Colonic mucosa (tissue), 4 donors: ENCODE results near the gene PTPMT1. TPM values are rescaled to one million over a fixed set of nuclear protein-coding genes. Genes with fewer than 3 reads are reported as not detected.
A peak's percentile ranks its signal among the peaks of the same experiment; 100 is the strongest.
"Not testable (repeated sequence)": the region's sequence is repeated elsewhere in the genome, so short reads cannot be mapped to it uniquely, and the experiment has no call there.

Source experiments
- DNase-seq: peaks from one replicate; pipeline ENCODE4 v3.0.0-alpha.2; 2020
- H3K27ac ChIP-seq: fragments of 200-600 bp; one replicate; pipeline ENCODE4 v1.8.0; 2021
- H3K27me3 ChIP-seq: fragments of 200-600 bp; one replicate; pipeline ENCODE4 v1.8.0; 2021
- H3K36me3 ChIP-seq: fragments of 200-600 bp; one replicate; pipeline ENCODE4 v1.8.0; 2021
- H3K4me1 ChIP-seq: fragments of 200-600 bp; one replicate; pipeline ENCODE4 v1.8.0; 2021; ENCODE audit warnings: mild to moderate bottlenecking
- H3K4me3 ChIP-seq: fragments of 200-600 bp; one replicate; pipeline ENCODE4 v1.8.0; 2021
- H3K9ac ChIP-seq, 2 donors: one replicate each; pipeline ENCODE4 v1.7.0; 2013; ENCODE audit warnings: control low read depth in 2 of 2, low read depth in 2 of 2, low read length in 2 of 2
- H3K9me3 ChIP-seq: fragments of 200-600 bp; one replicate; pipeline ENCODE4 v1.8.0; 2021
- intact Hi-C: fragments of 100-400 bp; cut with DNase I; formaldehyde crosslinking; loops from one replicate; pipeline ENCODE4 v1.14.1; 2022
- total RNA-seq, 2 donors: library from RNA; stranded (reverse); fragmentation: NEBNext Ultra II Directional in 1 of 2; extraction: Animal tissue kit (Norgen Biotek cat#: 25700) in 1 of 2; gene quantifications; one replicate each; pipeline ENCODE4 v1.2.1, GENCODE V29; 2021
- TF ChIP-seq, protein P1 (sequence below): fragments of 200-600 bp; IDR thresholded peaks from one replicate; pipeline ENCODE4 v1.8.0; 2022; ENCODE audit warnings: antibody characterized with exemption, mild to moderate bottlenecking
- donor health status: healthy.
- donor health status: DM: no; HTN: no; CAD: no.
- donor health status: DM: no; HTN: no; CAD: no.

Gene PTPMT1
- total RNA-seq, 2 donors from 2014 or later = 33.6 to 52.5 TPM

DNA sequence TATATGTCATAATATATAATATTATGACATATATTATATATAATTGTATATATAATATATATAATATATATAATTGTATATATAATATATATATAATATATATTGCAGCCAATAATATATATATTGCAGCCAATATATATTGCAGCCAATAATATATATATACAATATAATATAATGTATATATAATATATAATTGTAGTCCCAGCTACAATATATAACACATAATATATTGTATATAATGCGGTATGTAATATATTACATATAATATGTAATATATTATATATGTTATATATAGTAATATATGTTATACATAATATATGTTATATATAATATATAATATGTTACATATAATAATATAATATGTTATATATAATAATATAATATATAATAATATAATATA lies 6.7 kb upstream of the PTPMT1 start:
- intact Hi-C loops = no loop called here
- H3K36me3 ChIP-seq = no peaks in the 10 kb centered on the region

DNA sequence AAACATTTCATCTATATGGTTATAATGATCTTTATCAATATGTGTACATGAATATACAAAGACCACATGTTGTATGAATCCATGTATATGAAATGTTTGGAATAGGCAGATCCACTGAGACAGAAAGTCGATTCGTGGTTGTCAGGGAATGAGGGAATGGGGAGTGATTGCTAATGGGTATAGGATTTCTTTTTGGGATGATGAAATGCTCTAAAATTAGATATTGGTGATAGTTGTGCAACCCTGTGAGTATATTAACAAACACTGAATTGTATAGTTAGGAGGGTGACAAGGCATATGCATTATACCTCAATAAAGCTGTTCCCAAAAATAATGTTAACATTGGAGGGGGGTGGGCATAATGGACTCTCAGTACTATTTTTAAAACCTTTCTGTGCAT lies 5.0 kb upstream of the PTPMT1 start:
- intact Hi-C loops = no loop called here
- TF ChIP-seq, protein P1, sequence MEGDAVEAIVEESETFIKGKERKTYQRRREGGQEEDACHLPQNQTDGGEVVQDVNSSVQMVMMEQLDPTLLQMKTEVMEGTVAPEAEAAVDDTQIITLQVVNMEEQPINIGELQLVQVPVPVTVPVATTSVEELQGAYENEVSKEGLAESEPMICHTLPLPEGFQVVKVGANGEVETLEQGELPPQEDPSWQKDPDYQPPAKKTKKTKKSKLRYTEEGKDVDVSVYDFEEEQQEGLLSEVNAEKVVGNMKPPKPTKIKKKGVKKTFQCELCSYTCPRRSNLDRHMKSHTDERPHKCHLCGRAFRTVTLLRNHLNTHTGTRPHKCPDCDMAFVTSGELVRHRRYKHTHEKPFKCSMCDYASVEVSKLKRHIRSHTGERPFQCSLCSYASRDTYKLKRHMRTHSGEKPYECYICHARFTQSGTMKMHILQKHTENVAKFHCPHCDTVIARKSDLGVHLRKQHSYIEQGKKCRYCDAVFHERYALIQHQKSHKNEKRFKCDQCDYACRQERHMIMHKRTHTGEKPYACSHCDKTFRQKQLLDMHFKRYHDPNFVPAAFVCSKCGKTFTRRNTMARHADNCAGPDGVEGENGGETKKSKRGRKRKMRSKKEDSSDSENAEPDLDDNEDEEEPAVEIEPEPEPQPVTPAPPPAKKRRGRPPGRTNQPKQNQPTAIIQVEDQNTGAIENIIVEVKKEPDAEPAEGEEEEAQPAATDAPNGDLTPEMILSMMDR = no peak

More for the DNA sequence above, 6.7 kb upstream of the PTPMT1 start:
- TF ChIP-seq, protein P1 = no peak
- DNase-seq = no peak
- no peaks in the 10 kb centered on the region for H3K27me3 ChIP-seq
- no peaks in the 10 kb centered on the region for H3K9me3 ChIP-seq
- H3K9ac ChIP-seq = no peak overlapping the region
- H3K27ac ChIP-seq = no peak overlapping the region
- no peak overlapping the region for H3K4me3 ChIP-seq
- no peaks in the 10 kb centered on the region for H3K4me1 ChIP-seq

DNA sequence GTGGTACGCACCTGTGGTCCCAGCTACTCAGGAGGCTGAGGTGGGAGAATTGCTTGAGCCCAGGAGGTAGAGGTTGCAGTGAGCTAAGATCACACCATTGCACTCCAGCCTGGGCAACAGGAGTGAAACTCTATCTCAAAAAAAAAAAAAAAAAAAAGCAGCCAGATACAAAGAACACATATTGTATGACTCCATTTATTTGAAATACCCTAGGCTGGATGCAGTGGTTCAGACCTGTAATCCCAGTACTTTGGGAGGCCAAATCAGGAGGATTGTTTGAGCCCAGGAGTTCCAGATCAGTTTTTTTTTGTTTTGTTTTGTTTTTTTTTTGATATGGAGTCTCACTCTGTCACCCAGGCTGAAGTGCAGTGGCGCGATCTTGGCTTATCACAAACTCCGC lies 3.0 kb upstream of the PTPMT1 start:
- H3K9ac ChIP-seq, H3K36me3 ChIP-seq, H3K4me1 ChIP-seq, H3K27ac ChIP-seq, H3K9me3 ChIP-seq, H3K27me3 ChIP-seq, intact Hi-C loops, H3K4me3 ChIP-seq, DNase-seq: not testable (repeated sequence)

More for the DNA sequence above, 5.0 kb upstream of the PTPMT1 start:
- Histone ChIP-seq H3K36me3 (no peaks in the 10 kb centered on the region), H3K9ac (no peak overlapping the region), H3K4me1 (peaks cover 4% of the 10 kb centered on the region), H3K4me3 (no peak overlapping the region), H3K27me3 (no peaks in the 10 kb centered on the region), H3K9me3 (no peaks in the 10 kb centered on the region), H3K27ac (no peak overlapping the region)
- no peak for DNase-seq

DNA sequence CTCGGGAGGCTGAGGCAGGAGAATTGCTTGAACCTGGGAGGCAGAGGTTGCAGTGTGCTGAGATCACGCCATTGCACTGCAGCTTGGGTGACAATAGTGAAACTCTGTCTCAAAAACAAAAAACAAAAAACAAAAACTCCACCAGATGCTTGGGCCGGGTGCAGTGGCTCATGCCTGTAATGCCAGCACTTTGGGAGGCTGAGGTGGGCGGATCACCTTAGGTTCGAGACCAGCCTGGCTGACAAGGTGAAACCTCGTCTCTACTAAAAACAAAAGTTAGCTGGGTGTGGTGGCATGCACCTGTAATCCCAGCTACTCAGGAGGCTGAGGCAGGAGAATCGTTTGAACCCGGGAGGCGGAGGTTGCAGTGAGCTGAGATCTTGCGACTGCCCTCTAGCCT lies 1.0 kb upstream of the PTPMT1 start:
- H3K27ac ChIP-seq, H3K9ac ChIP-seq, DNase-seq, H3K9me3 ChIP-seq, intact Hi-C loops, H3K36me3 ChIP-seq, H3K4me3 ChIP-seq, H3K4me1 ChIP-seq, H3K27me3 ChIP-seq: not testable (repeated sequence)

DNA sequence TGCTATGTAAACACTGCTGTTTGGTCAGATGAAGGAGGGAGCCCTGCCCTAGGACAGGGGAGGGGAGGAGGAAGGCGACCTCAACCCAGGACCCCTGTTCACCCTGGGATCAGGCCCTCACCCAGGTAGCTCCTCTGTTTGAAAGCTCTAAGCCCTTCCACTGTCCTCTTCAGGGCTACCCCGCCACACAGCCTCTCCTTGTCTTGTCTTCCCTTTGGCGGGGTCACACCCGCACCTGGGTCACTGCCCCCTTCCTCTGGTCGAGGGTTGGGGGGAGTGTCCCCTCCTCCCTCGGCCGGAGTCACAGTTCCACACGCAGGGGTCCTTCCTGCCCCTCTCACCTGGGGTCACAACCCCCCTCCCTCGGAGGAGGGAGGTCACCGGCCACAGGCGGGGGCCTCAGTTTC lies 463 bp upstream of the PTPMT1 start:
- peaks cover 4% of the 10 kb centered on the region for H3K4me1 ChIP-seq
- H3K9me3 ChIP-seq = no peaks in the 10 kb centered on the region
- peak overlapping the region; percentile 95 to 98 for H3K9ac ChIP-seq
- TF ChIP-seq, protein P1 = no peak
- H3K4me3 ChIP-seq = peak overlapping the region; percentile 97
- H3K27ac ChIP-seq = peak overlapping the region; percentile 55
- no peak for DNase-seq
- intact Hi-C loops = no loop called here
- H3K27me3 ChIP-seq = no peaks in the 10 kb centered on the region
- H3K36me3 ChIP-seq = no peaks in the 10 kb centered on the region

DNA sequence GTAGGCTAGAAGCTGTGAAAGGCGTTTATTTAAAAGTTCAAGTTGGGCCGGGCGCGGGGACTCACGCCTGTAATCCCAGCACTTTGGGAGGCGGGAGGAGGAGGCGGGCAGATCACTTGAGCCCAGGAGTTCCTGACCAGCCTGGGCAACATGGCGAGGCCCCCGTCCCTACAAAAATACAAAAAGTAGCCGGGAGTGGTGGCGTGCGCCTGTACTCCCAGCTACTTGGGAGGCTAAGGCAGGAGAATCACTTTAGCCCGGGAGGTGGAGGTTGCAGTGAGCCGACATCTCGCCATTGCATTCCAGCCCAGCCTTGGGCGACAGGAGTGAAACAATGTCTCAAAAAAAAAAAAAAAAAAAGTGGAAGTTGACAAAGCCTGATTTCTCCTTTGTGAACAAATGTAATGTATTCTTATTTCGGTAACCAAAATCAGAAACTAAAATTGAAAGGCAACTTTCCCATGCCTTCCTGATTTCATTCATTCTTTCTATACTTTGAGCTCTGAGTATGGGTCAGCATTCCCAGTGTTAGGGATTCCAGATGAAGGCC lies 825 bp downstream of the PTPMT1 start:
- peak overlapping the region; percentile 55 for H3K27ac ChIP-seq
- peak overlapping the region; percentile 97 for H3K4me3 ChIP-seq
- DNase-seq = no peak
- no peaks in the 10 kb centered on the region for H3K36me3 ChIP-seq
- intact Hi-C loops = no loop called here
- H3K9me3 ChIP-seq = no peaks in the 10 kb centered on the region
- H3K9ac ChIP-seq = peak overlapping the region; percentile 95 to 98
- peaks cover 4% of the 10 kb centered on the region for H3K4me1 ChIP-seq
- TF ChIP-seq, protein P1 = no peak
- no peaks in the 10 kb centered on the region for H3K27me3 ChIP-seq
